Esophagus squamous epithelium (tissue), 5 donors: ENCODE data around the gene ERN1. TPM values are rescaled to one million over a fixed set of nuclear protein-coding genes. Genes with fewer than 3 reads are reported as not detected.
"Not testable (repeated sequence)": the region's sequence is repeated elsewhere in the genome, so short reads cannot be mapped to it uniquely, and the experiment has no call there.

Experiments used
- DNase-seq: peaks from one replicate; lab custom pipeline; 2025; lab: John Stamatoyannopoulos, UW
- H3K27ac ChIP-seq, 4 donors: fragments of 200-600 bp; sonication (generic); one replicate each; pipeline ENCODE4 v1.5.1; 2016 to 2019; ENCODE audit warnings: mild to moderate bottlenecking in 1 of 4
- H3K27me3 ChIP-seq, 4 donors: fragments of 200-600 bp; sonication (generic); 1 replicate in 3 of 4; 2 replicates in 1 of 4; pipeline versions ENCODE4 v1.5.1 to v1.6.0; 2017 to 2021; ENCODE audit warnings: antibody characterized with exemption in 1 of 4
- H3K36me3 ChIP-seq, 3 donors: fragments of 200-600 bp; sonication (generic); one replicate each; pipeline ENCODE4 v1.5.1; 2016 to 2019
- H3K4me1 ChIP-seq, 3 donors: fragments of 200-600 bp; sonication (generic); one replicate each; pipeline ENCODE4 v1.5.1; 2017 to 2019
- H3K4me3 ChIP-seq, 4 donors: fragments of 200-600 bp; sonication (generic); 1 replicate in 3 of 4; 2 replicates in 1 of 4; pipeline ENCODE4 v1.5.1; 2016 to 2019; ENCODE audit warnings: mild to moderate bottlenecking in 2 of 4, moderate library complexity in 1 of 4
- H3K9me3 ChIP-seq, 3 donors: fragments of 200-600 bp; sonication (generic); one replicate each; pipeline ENCODE4 v1.5.1; 2016 to 2019
- POLR2A ChIP-seq, 4 donors: fragments of 450-650 bp; IDR thresholded peaks; one replicate each; pipeline ENCODE4 v1.6.1; 2017; ENCODE audit warnings: antibody characterized with exemption in 4 of 4, mild to moderate bottlenecking in 4 of 4, moderate library complexity in 3 of 4
- WGBS, 2 donors: methylation state at CpG; one replicate each; pipeline ENCODE4 v1.1.5; 2018; 5-methylcytosine and 5-hydroxymethylcytosine counted together
- intact Hi-C: fragments of 100-400 bp; cut with DNase I; formaldehyde crosslinking; loops from one replicate; pipeline ENCODE4 v1.15.0; 2022
- total RNA-seq, 4 donors: library from RNA; depleted of rRNA; stranded (reverse); fragments of >200 nt; gene quantifications; one replicate each; pipeline ENCODE4 v1.1.0, GENCODE V29; 2016
- TF ChIP-seq, protein P1 (sequence below), 6 experiments: fragments of 450-650 bp in 4 of 6; fragments of 200-600 bp in 2 of 6; sonication (generic) in 2 of 6; IDR thresholded peaks; one replicate each; pipeline ENCODE4 v1.5.1; 2016 to 2019; ENCODE audit warnings: antibody characterized with exemption in 6 of 6, mild to moderate bottlenecking in 4 of 6, moderate library complexity in 4 of 6
- donor health status: DM: yes; HTN: yes; CAD: no.

The ERN1 gene
- total RNA-seq, 4 donors from 2014 or later: 9.2 to 19.1 (median 15.1) TPM

DNA sequence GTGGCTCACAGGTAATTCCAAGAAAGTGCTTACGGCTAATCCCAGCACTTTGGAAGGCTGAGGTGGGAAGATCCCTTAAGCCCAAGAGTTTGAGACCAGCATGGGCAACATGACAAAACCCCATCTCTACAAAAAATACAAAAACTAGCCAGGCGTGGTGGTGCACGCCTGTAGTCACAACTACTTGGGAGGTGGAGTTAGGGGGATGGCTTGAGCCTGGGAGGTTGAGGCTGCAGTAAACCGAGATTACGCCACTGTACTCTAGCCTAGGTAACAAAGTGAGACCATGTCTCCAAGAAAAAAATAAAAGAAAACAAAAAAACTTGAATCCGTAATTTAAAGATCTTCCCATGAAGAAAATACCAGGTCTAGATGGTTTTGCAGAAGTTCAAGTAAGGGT, 114.5 kb downstream of the ERN1 start:
- Histone ChIP-seq H3K27me3 (no peaks in the 10 kb centered on the region), H3K4me3 (no peak overlapping the region), H3K27ac (peak overlapping the region in 1 of 4 donors; percentile 39), H3K36me3 (no peaks in the 10 kb centered on the region), H3K9me3 (no peaks in the 10 kb centered on the region), H3K4me1 (peaks cover 0 to 28% (median 9%) of the 10 kb centered on the region in 3 donors)
- DNase-seq: no peak
- TF ChIP-seq, protein P1, sequence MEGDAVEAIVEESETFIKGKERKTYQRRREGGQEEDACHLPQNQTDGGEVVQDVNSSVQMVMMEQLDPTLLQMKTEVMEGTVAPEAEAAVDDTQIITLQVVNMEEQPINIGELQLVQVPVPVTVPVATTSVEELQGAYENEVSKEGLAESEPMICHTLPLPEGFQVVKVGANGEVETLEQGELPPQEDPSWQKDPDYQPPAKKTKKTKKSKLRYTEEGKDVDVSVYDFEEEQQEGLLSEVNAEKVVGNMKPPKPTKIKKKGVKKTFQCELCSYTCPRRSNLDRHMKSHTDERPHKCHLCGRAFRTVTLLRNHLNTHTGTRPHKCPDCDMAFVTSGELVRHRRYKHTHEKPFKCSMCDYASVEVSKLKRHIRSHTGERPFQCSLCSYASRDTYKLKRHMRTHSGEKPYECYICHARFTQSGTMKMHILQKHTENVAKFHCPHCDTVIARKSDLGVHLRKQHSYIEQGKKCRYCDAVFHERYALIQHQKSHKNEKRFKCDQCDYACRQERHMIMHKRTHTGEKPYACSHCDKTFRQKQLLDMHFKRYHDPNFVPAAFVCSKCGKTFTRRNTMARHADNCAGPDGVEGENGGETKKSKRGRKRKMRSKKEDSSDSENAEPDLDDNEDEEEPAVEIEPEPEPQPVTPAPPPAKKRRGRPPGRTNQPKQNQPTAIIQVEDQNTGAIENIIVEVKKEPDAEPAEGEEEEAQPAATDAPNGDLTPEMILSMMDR (IDR thresholded peaks at IDR 0.05): no peak
- TF ChIP-seq POLR2A (IDR thresholded peaks at IDR 0.05): no peak
- 90 to 93% methylated on average over 6 of the region's 6 CpGs for WGBS, 2 donors
- intact Hi-C loops: no loop called here

DNA sequence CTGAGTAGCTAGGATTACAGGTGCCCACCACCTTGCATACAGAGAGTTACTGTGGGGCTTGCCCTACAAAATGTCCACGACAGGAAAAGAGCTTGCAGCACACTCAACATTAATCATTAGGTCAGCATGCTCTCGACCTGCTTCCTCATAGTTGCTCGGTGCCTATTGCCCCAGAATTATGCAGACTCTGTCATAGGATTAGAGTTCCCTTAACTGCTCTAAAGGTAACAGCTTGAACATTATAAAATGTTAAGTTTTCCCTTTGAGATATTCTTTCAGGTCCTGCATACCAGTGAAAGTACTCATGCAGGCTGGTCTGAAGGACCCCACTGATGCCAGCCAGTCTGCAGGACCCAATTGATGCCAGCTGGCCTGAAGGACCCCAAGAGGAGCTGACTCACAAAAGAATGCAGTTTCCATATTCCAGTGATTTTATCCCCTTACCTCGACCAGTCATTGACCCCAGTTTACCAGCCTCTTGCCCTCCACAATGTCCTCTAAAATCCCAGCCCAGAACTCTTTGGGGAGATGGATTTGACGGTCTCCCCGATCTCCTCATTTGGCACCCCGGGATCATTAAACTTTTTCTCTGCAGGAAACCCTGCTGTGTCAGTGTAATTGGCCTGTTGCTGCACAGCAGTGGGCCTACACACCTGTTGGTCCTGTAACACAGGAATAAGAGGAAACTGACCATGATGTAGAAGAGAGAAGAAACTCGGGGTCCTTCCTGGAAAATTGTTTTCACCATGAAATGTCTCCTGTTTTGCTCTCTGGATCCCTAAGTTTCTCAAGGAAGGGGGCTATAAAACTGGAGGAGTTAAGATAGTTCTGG, 120.2 kb downstream of the ERN1 start:
- 59 to 60% methylated on average over 8 of the region's 8 CpGs for WGBS, 2 donors
- TF ChIP-seq, protein P1 (IDR thresholded peaks at IDR 0.05): no peak
- TF ChIP-seq POLR2A (IDR thresholded peaks at IDR 0.05): no peak
- Histone ChIP-seq H3K27me3 (no peaks in the 10 kb centered on the region), H3K4me3 (no peak overlapping the region), H3K27ac (peak overlapping the region in 2 of 4 donors; percentile 15 to 45), H3K36me3 (no peaks in the 10 kb centered on the region), H3K4me1 (peaks cover 0 to 53% (median 25%) of the 10 kb centered on the region in 3 donors), H3K9me3 (no peaks in the 10 kb centered on the region)
- DNase-seq: no peak
- intact Hi-C loops: no loop called here

DNA sequence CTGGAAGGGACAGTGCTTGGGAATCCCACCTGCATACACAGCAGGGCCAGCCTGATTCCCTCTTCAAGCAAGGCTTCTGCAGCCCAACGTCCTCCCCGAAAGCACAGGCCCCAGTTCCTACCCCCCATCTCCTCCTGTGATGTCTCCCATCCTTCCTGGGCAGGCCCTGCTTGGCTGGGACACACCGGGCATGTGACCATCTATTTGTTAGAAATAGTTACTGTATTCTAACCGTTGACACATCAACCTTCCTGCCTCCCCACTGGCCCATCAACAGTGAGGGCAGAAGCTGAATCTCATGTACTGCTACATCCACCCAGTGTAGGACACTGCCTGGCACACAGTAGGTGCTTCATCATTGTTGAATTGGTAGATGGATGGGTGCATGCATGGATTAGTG, 121.1 kb downstream of the ERN1 start:
- 53 to 60% methylated on average over 4 of the region's 4 CpGs for WGBS, 2 donors
- intact Hi-C loops: no loop called here
- Histone ChIP-seq H3K27me3 (no peaks in the 10 kb centered on the region), H3K4me3 (no peak overlapping the region), H3K36me3 (no peaks in the 10 kb centered on the region), H3K9me3 (no peaks in the 10 kb centered on the region), H3K4me1 (peaks cover 0 to 50% (median 23%) of the 10 kb centered on the region in 3 donors), H3K27ac (peak overlapping the region in 3 of 4 donors; percentile 8 to 48 (median 45))
- DNase-seq: no peak
- TF ChIP-seq POLR2A (IDR thresholded peaks at IDR 0.05): no peak
- TF ChIP-seq, protein P1 (IDR thresholded peaks at IDR 0.05): no peak

DNA sequence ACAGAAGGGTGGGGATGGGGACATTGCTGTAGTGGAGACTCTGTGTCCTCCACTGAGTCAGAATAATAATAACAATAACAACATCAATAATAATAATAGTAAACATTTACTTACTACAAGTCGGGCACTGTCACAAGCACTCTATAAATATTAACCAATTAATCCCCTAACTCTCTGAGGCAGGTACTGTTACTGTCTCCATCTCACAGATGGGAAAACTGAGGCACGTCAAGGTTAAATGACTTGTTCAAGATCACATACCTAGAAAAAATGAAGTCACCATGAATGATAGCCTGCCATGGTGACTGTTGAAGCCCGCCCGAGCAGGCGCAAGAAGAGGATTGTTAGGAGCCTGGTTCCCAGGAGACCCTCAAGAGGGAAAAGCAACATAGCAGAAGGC, 121.6 kb downstream of the ERN1 start:
- 79% methylated on average over 5 of the region's 5 CpGs for WGBS, 2 donors
- TF ChIP-seq, protein P1 (IDR thresholded peaks at IDR 0.05): no peak
- no peak for TF ChIP-seq POLR2A (IDR thresholded peaks at IDR 0.05)

DNA sequence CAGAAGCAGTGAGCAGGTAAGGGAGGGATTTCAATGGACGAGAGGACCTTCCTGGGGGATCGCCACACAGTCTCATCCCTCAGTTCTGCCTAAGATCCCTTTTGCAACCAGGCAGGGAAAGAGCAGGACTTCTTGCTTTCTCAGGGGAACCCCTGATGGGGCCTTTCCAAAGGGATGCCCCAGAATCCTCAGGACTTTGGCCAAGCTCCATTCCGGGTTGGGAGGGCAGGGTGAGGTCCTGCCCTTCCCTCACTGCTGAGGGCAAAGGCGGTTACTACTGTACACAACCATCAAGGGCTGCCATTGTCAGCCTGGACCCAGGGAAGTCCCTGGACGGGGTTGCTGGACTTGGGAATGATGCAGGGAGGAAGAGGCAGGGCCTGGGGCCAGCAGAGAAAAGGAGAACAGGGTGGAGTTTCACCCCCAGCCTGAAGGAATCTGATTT, 122.1 kb downstream of the ERN1 start:
- Histone ChIP-seq H3K36me3 (no peaks in the 10 kb centered on the region), H3K27me3 (no peaks in the 10 kb centered on the region), H3K27ac (peak overlapping the region in 3 of 4 donors; percentile 22 to 61 (median 48)), H3K4me3 (no peak overlapping the region), H3K9me3 (no peaks in the 10 kb centered on the region), H3K4me1 (peaks cover 0 to 50% (median 23%) of the 10 kb centered on the region in 3 donors)
- TF ChIP-seq POLR2A (IDR thresholded peaks at IDR 0.05): no peak
- TF ChIP-seq, protein P1 (IDR thresholded peaks at IDR 0.05): no peak
- no peak for DNase-seq
- WGBS, 2 donors: 54% methylated on average over 4 of the region's 5 CpGs; no CpG with 5 or more reads in 1 of the 2 donors
- intact Hi-C loops: no loop called here

More for the DNA sequence above, 121.6 kb downstream of the ERN1 start:
- peaks cover 0 to 50% (median 23%) of the 10 kb centered on the region in 3 donors for H3K4me1 ChIP-seq
- no peaks in the 10 kb centered on the region for H3K9me3 ChIP-seq
- H3K27me3 ChIP-seq: no peaks in the 10 kb centered on the region
- H3K27ac ChIP-seq: peak overlapping the region in 3 of 4 donors; percentile 8 to 61 (median 48)
- intact Hi-C loops: no loop called here
- no peaks in the 10 kb centered on the region for H3K36me3 ChIP-seq
- DNase-seq: no peak
- H3K4me3 ChIP-seq: no peak overlapping the region

DNA sequence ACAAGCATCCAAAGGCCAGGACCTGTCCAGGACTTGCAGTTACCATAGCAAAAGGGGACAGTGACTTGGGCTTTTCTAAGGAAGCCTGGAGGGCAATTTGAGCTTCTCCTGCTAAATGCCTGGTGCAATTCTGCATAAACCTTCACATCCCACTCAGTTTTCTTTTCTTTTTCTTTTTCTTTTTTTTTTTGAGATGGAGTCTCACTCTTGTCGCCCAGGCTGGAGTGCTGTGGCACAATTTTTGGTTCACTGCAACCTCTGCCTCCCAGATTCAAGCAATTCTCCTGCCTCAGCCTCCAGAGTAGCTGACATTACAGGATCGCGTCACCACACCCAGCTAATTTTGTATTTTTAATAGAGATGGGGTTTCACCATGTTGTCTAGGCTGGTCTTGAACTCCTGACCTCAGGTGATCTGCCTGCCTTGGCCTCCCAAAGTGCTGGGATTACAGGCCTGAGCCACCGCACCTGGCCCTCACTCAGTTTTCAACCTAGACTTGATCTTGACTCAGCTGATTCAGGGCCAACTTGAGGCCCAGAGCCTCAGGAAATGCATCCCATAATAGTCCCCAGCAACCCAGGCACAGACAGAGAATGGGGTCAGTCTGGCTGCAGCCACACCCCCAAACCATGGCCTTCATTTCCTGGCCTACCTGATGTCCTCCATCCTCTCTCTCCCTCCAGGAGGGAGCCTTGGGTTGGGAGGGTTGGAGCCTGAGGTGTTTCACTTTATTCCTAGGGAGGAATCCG, 122.7 kb downstream of the ERN1 start:
- H3K27me3 ChIP-seq, H3K4me3 ChIP-seq, H3K9me3 ChIP-seq, DNase-seq, H3K36me3 ChIP-seq, intact Hi-C loops: not testable (repeated sequence)
- Histone ChIP-seq H3K27ac (peak overlapping the region in 3 of 4 donors; percentile 22 to 61 (median 48)), H3K4me1 (peaks cover 0 to 50% (median 23%) of the 10 kb centered on the region in 3 donors)
- 79 to 89% methylated on average over 3 to 5 of the region's 5 CpGs for WGBS, 2 donors
